Activated CD4-positive, alpha-beta T cell treated with anti-CD3 and anti-CD28 coated beads, Interleukin-10, Interleukin-2, amounts not matched to agents 100 ng/mL and 50 ng/mL, durations not matched to agents 16 hours and 8 hours (primary cell): ENCODE results near the gene ZNF385D.

ENCODE experiments used
- DNase-seq: peaks from one replicate; pipeline ENCODE4 v3.0.0-alpha.2; 2020

The ZNF385D gene

DNA sequence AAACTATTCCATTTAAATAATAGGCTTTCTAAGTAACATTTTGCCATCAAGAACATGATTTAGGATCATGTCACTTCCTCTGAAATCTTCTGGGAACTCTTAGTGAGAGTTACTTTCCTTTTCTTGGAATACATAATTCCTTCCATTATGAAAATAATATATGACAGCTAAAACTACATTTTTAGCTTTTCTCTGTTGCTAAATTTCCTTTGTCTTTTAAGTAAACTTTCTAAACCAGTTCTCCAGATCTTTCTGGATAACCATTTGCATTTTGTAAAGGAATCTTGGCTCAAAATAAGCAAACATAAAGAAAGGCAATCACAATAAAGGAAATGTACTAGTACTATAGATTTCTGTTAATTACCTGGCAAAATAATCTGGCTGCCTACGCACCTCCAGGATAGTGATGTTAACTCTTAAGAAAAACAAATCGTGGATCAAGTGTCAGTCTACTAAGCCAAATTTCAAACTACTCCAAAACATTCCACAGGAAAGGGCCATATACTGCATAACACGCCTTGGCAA is 165.7 kb downstream of the ZNF385D start:
- DNase-seq: no peak

GRCh38 chr3:21573291-21573690 is 177.7 kb downstream of the ZNF385D start:
- no peak for DNase-seq

DNA sequence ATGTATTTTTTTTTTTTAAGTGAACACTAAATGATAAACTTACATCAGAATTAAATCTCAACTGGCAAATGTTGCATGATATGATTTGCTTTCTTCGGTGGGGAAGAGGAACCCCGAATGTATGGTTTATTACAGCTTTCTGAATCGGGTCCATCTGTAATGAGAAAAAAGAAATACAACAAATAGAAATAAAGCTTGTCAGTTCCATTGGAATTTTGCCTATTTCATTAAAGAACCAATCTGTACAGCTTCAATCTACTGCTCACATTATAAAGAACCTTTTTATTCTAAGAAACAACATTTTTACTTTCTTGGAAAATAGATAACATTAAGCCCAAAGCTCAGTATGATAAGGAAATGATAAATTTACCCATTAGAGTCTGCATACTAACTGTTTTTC is 186.5 kb downstream of the ZNF385D start:
- no peak for DNase-seq

DNA sequence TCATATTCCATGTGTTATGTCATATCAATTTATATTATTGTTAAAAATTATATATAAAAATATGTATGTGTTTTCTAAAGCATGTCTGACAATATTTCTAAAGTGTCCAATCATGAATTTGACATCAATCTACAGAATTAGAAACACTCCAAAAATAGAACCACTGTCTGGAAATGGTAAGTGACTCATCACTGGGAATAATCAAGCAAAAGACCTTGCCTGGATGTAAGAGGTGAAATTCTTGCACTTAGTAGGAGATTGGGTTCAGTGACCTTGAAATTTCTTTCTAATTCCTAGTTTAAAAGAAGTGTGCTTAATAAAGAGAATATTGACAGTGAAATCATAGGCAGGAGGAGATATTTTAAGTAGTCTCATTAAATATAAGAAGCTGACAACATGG is 188.8 kb downstream of the ZNF385D start:
- no peak for DNase-seq

DNA sequence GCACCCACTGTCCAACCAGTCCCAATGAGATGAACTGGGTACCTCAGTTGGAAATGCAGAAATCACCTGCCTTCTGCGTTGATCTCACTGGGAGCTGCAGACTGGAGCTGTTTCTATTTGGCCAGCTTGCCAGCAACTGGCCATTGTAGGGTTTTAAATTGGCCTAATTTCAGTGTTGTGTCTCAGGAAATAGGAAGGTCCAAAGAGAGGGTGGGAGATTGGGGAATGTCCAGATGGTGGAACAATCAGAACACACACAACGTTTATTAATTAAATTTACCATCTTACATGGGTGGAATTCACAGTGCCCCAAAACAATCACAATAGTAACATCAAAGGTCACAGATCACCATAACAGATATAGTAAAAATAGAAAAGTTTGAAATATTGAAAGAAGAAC is 189.5 kb downstream of the ZNF385D start:
- no peak for DNase-seq

GRCh38 chr3:21551019-21551418 is 200.0 kb downstream of the ZNF385D start:
- no peak for DNase-seq

GRCh38 chr3:21544076-21544462 is 206.9 kb downstream of the ZNF385D start:
- DNase-seq: no peak

DNA sequence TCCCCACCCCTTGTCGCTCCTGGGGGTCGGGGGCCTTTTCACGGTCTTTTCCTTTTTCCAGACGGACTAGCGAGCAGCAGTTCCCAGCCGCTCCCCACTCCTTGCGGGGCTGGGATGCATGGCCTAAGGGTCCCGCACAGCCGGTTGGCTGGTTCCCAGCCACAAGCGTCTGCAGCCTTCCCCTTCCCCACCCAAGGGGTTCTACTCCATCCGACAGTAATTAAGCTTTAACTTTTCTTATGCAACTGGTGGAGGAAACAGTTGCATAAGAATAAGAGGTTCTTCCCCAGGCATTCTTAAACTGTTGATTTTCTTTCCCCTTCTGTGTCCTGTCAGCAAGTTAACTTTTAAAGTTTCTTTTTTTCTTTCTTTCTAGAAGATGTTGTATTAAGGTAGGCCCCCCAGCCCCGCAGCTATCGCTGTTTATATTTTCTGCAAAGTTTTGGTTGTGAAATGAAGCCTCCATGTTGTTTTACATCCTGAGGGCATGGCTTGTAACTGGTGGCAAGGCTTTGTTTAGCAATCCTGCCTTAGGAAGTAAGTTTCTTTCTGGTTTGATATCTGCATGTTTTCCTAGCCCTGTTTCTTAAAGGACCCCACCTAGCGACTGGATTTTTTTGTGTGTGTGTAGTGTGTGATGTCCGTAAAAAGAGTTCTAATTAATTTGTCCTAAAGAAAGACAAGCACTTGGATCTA is 207.5 kb downstream of the ZNF385D start:
- no peak for DNase-seq

DNA sequence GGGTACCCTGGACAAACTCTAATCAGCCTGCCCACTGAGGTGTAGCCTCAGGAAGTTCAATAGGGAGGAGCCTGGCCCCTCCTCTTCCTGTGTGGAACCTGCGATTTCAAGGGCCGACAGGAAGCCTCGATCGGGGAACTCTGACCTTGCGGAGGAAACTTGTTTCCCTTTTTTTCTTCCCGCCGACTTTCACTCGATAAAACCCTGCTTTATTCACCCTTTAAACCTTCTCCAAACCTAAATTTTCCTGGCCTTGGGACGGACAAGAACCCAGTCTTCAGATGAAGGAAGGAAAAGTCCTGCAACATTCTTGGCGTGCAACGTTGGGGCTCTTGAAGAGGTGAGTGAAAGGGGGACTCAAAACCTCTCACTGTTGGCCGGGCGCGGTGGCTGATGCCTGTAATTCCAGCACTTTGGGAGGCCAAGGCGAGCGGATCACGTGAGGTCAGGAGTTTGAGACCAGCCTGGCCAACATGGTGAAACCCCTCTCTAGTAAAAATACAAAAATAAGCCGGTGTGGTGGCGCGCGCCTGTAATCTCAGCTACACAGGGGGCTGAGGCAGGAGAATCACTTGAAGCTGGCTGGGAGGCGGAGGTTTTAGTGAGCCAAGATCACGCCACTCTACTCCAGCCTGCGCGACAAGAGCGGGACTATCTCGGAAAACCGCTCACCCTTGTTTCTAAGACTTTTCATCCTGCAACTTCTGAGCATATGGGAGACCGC is 208.2 kb downstream of the ZNF385D start:
- no peak for DNase-seq

DNA sequence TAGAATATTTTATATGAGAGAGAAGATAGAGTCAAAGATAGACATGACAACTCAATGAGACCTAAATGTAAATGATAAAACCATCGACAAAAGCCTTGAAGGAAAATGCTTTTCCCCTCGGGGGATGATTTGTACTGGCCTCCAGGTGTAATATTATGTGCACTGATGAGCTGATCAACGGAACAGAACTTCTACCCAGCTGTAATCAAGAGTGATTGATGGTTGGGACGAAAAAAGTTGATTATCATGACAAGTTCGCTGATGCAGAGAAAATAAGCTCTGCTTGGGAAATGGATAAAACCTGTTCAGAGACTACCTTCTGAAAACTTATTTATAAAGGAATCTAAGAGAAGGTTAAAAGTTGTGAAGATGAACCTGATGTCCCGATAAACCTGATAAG is 210.7 kb downstream of the ZNF385D start:
- no peak for DNase-seq

DNA sequence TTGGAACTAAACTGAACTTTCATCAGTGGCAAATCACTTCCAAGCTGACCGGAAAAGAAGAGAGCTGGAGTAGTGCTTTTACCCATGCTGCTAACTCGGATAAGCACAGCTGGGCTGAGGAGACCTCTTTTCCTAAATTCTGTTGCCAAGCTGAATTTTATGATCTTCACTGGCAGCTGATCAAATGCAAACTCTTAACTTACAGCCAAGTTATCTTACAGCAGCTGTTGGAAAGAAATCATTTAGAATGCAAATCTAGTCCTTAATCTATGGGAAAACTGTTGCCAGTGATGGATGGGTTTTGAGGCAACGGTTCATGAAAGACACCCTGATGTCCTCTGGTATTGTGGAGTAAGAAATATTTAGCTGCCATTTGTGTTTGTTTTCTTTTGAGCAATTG is 216.5 kb downstream of the ZNF385D start:
- DNase-seq: no peak

DNA sequence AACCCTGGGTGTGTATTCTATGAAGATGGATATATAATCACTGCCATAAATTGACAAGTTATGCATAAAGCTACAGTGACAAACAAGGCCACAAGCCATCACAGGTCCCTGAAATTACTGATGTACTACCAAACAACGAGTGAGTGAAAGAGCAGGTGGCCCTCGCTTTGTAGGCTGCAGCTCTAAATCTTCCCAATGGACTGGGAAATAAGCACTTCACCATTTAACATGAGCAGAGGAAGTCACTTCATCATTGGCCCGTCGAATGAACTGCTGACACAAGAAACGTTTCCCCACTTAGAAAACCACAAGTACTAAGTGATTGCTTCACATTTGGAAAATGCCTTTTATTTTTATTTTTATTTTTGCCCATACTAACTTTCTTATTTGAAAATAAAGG is 218.0 kb downstream of the ZNF385D start:
- no peak for DNase-seq

- DNase-seq: no peak
Observed at GRCh38 chr3:21531909-21532308, 219.1 kb downstream of the ZNF385D start.

DNA sequence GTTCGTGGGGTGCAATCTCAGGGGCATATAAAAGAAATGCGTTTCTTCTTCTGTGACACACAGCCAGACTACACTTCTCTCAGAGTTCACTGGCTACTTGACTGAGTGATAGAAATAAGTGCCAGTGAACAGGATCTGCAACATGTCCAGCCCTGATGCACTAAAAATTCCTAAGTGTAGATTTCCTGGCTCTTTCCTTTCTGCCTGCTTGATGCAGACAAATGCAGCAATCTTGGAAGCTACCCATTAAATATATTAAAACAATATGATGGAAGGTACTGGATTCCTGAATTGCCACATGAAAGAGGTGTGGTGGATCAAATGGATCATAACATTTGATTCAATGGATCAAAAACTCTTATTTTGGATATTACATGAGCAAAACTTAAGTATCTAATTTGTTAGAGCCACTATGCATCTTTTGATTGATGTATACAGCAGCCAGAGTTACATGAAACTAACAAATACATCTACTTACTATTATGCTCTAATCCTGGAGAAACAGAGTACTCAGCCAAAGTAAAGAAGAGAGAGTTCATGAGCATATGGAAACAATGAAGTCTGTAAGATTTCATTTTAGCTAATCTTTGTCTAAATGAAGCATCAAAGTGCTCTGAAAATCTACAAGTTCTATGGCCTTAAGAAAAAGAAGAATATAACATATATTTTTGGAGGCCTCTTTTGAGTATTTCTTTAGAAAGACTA is 222.6 kb downstream of the ZNF385D start:
- no peak for DNase-seq

- DNase-seq: no peak
Observed at GRCh38 chr3:21526461-21526860, 224.5 kb downstream of the ZNF385D start.

DNA sequence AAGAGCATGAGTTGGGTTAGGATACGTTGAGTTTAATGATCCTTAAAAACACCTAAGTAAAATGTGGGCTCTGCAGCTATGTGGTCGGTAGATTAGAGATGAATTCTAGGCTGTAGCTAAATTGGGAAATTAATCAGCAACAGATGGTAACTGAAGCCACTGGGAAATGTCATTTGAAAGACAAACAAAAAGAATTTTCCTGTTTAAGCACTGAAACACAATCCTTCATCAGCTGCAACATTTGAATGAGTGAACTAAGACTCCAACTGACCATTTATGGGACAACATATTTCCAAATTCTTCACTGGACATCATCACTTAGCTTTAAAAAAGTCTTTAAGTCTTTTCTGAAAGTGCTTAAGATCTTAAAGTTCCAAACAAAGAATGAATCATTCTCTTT is 226.9 kb downstream of the ZNF385D start:
- DNase-seq: no peak

DNA sequence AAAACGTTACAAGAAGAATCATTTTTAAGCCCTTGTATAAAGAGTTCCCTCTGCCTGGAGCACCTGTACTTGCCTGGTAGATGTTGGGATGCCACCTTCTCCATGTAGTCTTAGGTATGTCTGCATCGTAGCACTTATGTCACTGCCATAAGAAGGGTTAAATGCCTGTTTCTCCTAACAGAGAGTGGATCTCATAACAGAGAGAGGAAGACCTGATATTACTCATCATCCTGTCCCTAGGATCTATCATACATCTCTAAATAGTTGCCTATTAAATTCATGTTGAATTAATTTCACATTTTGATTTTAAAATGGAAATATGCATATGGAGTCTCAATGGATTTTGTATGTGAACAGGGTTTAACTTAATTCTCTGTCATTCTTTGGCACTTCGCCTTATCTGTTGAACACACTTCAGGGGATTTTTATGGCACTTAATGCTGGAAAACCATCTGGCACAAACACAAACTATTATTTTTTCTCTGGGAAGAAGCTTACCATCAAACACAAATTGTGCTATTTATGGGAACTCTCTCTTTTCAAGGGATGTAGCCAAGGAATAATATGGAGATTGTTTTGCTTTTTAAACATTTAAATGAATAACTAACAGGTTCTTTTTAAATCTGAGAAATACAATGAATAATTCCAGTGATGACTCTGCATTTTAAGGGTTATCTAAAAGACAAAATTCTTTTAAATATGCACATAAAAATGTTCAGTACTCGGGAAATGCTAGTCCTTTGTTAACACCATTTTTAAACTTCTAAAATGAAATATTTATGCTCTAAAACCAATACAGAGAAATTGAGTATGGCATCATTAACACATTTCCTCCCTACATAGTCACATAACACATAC is 230.7 kb downstream of the ZNF385D start:
- no peak for DNase-seq

- no peak for DNase-seq
Observed at GRCh38 chr3:21517184-21517583, 233.8 kb downstream of the ZNF385D start.

DNA sequence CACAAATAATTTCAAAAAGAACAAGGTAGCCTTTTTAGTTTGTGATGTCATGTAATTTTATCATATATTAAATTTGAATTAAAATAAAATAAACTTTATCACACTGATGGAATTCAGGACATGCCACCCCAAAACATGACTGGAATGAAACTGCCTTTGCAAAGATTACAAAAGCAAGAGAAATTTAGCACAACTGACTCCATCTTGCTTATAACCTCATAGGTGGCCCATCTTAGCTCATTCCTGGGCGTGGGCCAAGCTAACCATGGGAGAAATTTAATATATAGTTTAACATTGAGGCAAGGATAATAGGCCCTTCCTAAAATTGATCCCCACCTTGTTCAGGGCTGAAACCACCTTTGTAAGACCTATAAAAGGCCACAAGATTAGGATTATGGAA is 235.6 kb downstream of the ZNF385D start:
- no peak for DNase-seq

- DNase-seq: no peak
Observed at GRCh38 chr3:21509731-21510470, 241.1 kb downstream of the ZNF385D start.

DNA sequence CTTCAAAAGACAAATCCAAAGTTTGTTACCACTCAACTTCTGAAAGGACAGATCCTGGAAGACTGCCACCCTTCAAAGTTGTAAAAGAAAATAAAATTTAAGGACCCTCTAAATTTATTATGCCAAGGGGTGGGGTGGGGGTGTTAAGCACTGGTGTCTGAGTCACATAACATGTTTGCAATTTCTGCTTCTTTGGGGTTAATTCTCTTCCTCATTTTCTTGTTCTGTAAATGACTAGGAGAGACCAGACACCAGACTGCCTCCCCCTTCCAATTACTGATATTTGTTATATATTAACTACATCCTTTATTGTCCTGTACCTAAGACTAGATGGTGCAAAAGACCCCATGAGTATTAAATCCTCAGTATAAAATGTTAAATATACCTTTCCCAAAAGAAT is 242.8 kb downstream of the ZNF385D start:
- DNase-seq: no peak
